GM12865 (cell line): ENCODE data around the gene APBA2.

Experiments used
- DNase-seq: peaks from one replicate; pipeline ENCODE4 v3.0.0; 2010; ENCODE audit warnings: low read depth
- H3K4me3 ChIP-seq: 2 replicates; pipeline ENCODE4 v1.5.1; 2011; ENCODE audit warnings: mild to moderate bottlenecking, low read depth, low read length, control low read depth
- TF ChIP-seq, protein P1 (sequence below): IDR thresholded peaks from 2 replicates; pipeline ENCODE4 v1.5.1; 2011; ENCODE audit warnings: low read length, control low read depth, low read depth, inconsistent platforms; ENCODE audit not compliant: insufficient read depth; ENCODE audit errors: missing control alignments

Gene APBA2

DNA sequence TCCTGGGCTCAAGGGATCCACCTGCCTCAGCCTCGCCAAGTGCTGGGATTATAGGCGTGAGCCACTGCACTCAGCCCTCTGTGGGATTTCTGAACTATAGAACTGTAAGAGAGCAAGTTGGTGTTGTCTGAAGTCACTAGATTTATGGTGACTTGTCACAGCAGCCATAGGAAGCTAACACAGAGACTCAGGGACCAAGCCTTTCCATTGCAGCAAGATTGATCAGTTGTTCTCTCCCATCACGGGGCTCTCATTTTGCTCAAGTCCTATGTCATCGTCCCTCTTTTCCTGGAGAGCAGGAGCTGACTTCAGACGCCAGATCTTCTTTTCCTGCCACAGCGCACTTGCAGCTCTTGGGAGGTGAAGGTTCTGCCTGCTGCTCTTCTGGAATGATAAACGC lies 61.0 kb downstream of the APBA2 start:
- no peak overlapping the region for H3K4me3 ChIP-seq
- TF ChIP-seq, protein P1, sequence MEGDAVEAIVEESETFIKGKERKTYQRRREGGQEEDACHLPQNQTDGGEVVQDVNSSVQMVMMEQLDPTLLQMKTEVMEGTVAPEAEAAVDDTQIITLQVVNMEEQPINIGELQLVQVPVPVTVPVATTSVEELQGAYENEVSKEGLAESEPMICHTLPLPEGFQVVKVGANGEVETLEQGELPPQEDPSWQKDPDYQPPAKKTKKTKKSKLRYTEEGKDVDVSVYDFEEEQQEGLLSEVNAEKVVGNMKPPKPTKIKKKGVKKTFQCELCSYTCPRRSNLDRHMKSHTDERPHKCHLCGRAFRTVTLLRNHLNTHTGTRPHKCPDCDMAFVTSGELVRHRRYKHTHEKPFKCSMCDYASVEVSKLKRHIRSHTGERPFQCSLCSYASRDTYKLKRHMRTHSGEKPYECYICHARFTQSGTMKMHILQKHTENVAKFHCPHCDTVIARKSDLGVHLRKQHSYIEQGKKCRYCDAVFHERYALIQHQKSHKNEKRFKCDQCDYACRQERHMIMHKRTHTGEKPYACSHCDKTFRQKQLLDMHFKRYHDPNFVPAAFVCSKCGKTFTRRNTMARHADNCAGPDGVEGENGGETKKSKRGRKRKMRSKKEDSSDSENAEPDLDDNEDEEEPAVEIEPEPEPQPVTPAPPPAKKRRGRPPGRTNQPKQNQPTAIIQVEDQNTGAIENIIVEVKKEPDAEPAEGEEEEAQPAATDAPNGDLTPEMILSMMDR: no peak
- no peak for DNase-seq

DNA sequence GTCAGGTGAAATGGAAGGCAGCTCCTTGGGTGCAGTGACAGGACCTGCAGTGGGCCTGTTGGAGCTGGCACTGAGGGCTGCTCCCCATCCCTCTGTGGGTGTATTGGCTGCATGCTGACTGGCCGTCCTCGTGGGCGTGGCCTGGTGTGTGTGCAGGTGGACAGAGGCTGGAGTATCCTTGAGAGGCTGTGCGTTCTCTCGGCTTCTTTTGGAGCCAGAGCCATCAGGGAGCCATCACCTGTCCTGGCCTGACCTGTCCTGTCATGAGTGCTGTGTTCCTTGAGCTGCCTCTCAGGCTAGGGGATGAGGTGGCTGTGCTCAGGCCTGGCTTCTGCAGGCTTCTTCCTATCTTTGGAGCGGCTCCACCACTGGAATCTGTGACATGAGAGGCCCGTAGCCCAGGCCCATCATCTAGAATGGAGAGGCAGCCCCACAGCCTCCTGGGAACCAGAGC lies 61.5 kb downstream of the APBA2 start:
- no peak overlapping the region for H3K4me3 ChIP-seq
- TF ChIP-seq, protein P1: no peak
- DNase-seq: no peak

DNA sequence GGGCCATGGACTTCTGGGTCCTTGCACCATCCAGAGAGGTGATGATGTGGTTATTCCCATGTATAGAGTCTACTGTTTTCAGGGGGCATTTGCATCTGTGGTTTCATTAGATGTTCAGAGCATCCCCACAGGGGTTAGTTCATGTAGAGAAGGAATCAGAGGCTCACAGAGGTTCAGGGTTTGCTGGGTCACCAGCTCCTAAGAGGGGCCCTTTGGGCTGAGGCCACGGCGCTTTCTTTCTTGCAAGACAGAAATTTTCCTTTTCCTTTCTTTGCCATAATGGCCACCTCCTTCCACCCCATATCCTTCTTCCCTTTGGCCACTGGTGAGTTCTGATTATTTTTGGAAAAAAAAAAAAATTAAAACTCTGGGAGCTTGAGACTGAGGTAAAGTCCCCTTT lies 62.3 kb downstream of the APBA2 start:
- TF ChIP-seq, protein P1: no peak
- DNase-seq: no peak
- H3K4me3 ChIP-seq: no peak overlapping the region

DNA sequence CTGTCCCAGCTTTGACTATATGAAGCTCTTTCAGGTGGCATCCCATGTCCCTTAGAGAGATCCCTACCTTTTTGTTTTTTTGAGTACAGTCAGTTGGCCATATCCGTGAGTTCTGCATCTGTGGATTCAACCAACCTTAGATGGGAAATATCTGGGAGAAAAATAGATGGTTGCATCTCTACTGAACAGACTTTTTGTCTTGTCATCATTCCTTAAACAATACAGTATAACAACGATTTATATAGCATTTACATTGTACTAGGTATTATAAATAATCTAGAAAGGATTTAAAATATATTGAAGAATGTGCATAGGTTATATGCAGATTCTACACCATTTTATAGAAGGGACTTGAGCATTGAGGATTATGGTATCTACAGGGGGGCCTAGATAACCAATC lies 65.1 kb downstream of the APBA2 start:
- TF ChIP-seq, protein P1: no peak
- no peak overlapping the region for H3K4me3 ChIP-seq
- DNase-seq: no peak

DNA sequence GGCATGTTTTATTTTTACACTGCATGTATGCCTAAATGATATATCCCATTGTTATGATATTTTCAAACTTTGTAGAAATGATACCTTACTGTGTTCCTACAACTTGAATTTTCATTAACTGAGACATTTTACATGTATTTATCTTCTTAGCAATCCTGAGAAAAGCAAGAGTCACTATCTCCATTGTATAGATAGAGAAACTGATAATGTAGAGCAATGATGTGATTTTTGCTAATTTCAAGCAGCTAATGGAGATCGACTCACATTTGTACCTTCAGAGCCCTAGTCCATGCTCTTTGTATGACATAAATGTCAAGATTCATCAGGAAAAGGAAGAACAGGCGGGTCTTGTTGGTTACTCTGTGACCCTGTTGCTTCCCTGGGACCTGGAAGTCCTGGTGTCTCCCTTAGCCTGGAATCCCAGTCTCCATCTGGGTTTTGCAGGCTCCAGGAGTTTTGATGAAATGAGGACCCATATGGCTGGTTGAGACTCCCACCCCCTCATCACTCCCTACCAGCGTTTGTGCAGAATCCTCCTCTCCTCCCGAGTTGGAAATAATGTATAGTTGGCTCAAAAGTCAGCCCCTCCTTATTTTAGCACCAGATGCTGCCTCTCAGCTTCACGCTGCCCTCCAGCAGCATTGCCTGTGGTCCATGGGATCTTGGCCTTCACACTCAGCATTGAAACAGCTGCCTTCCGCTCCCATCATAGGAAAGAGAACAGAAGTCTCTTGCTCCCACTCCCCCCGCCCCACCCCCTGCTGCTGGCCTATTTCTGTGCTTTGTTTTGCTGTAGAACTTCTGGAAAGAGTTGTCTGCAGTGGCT lies 67.1 kb downstream of the APBA2 start:
- no peak for DNase-seq
- no peak overlapping the region for H3K4me3 ChIP-seq
- TF ChIP-seq, protein P1: no peak

DNA sequence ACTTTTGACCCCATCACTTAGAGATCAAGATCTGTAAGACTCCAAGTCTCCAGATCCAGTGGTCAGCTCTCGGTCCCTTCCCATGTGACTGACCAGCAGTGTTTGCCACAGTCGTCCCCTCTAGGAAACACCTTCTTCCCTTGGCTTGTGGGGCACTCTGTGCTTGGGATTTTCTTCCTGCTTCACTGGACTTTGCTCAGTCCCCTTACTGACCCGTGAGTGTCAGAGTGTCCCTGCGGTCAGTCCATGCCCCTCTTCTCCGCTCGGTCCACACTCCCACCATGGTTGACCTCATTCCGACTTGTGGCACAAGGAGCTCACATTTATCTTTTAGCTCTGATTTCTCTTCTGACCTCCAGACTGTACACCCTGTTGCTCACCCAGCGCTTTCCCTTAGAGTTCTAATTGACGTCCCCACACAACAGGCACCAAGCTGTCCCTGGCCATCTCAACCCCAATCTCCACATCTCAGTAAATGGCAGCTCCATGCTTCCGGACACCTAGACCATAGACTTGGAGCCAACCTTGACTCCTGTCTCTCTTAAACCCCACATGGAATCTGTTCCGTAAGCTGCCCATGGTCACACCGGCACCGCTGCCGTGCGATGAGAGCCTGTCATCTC lies 67.9 kb downstream of the APBA2 start:
- H3K4me3 ChIP-seq: no peak overlapping the region
- no peak for DNase-seq
- TF ChIP-seq, protein P1: no peak
